B cell (primary cell): ENCODE results near the gene ARID3C. TPM values are rescaled to one million over a fixed set of nuclear protein-coding genes. Genes with fewer than 3 reads are reported as not detected.

Experiments used
- ATAC-seq: fragments of 200-7000 bp; cut with Tn5 transposase; one replicate; pipeline ENCODE4 v1.10.0; 2021; ENCODE audit warnings: low read depth, mild to moderate bottlenecking, moderate number of reproducible peaks, moderate library complexity
- CTCF ChIA-PET: fragments of 350-600 bp; sonication (Branson Sonifier 250); formaldehyde crosslinking; loops from one replicate; lab custom pipeline; 2021; ENCODE audit warnings: antibody characterized with exemption, inconsistent platforms; lab: Charles Lee
- POLR2A ChIA-PET: fragments of 350-600 bp; sonication (Branson Sonifier 250); formaldehyde crosslinking; loops from one replicate; lab custom pipeline; 2021; ENCODE audit warnings: antibody characterized with exemption; lab: Charles Lee
- DNase-seq: peaks from one replicate; pipeline ENCODE4 v3.0.0; 2013
- H2AFZ ChIP-seq: 2 replicates; pipeline ENCODE4 v1.6.1; 2012; ENCODE audit warnings: mild to moderate bottlenecking, low read depth, low read length; ENCODE audit not compliant: insufficient read depth, poor library complexity, severe bottlenecking
- H3K27ac ChIP-seq, 2 donors: 1 replicate in 1 of 2; 2 replicates in 1 of 2; pipeline ENCODE4 v1.5.1; 2012 to 2013; ENCODE audit warnings: low read length in 2 of 2, mild to moderate bottlenecking in 2 of 2, moderate library complexity in 1 of 2
- H3K27me3 ChIP-seq, 4 experiments: fragments of 200-600 bp in 1 of 4; sonication (generic) in 1 of 4; replicated peaks in 1 of 4; 1 replicate in 2 of 4; 2 replicates in 2 of 4; pipeline versions ENCODE4 v1.6.1 to v1.7.0; 2013 to 2016; ENCODE audit warnings: low read length in 3 of 4, mild to moderate bottlenecking in 2 of 4, mixed read lengths in 1 of 4, moderate library complexity in 1 of 4; ENCODE audit not compliant: insufficient read depth in 4 of 4, control insufficient read depth in 3 of 4; ENCODE audit errors: control extremely low read depth in 1 of 4
- H3K36me3 ChIP-seq, 2 experiments: replicated peaks in 1 of 2; 1 replicate in 1 of 2; 2 replicates in 1 of 2; pipeline versions ENCODE4 v1.6.1 to v1.7.1; 2013; ENCODE audit warnings: low read length in 1 of 2; ENCODE audit not compliant: insufficient read depth in 2 of 2, control insufficient read depth in 1 of 2; ENCODE audit errors: control extremely low read depth in 1 of 2, extremely low read depth in 1 of 2
- H3K4me1 ChIP-seq, 2 donors: fragments of 200-600 bp in 1 of 2; sonication (generic) in 1 of 2; 1 replicate in 1 of 2; 2 replicates in 1 of 2; pipeline versions ENCODE4 v1.5.1 to v1.6.1; 2013 to 2017; ENCODE audit warnings: low read length in 2 of 2; ENCODE audit not compliant: control insufficient read depth in 2 of 2, insufficient read depth in 2 of 2
- H3K4me2 ChIP-seq: replicated peaks from 2 replicates; pipeline ENCODE3; 2012; ENCODE audit warnings: mild to moderate bottlenecking, low read depth, low read length; ENCODE audit not compliant: poor library complexity, severe bottlenecking
- H3K4me3 ChIP-seq, 5 experiments: fragments of 200-600 bp in 1 of 5; sonication (generic) in 1 of 5; 1 replicate in 3 of 5; 2 replicates in 2 of 5; pipeline versions ENCODE4 v1.5.1 to v1.7.0; 2011 to 2016; ENCODE audit warnings: low read length in 4 of 5, mild to moderate bottlenecking in 4 of 5, low read depth in 2 of 5, control low read depth in 1 of 5, moderate library complexity in 1 of 5; ENCODE audit not compliant: insufficient read depth in 1 of 5; ENCODE audit errors: control extremely low read depth in 1 of 5, extremely low read depth in 1 of 5
- H3K79me2 ChIP-seq: fragments of 200-600 bp; sonication (generic); one replicate; pipeline ENCODE4 v1.6.0; 2016; ENCODE audit warnings: low read length; ENCODE audit not compliant: control insufficient read depth, insufficient read depth
- H3K9ac ChIP-seq: fragments of 200-600 bp; sonication (generic); 2 replicates; pipeline ENCODE4 v1.6.1; 2017; ENCODE audit warnings: mild to moderate bottlenecking, low read length, moderate library complexity
- H3K9me3 ChIP-seq, 3 donors: one replicate each; pipeline versions ENCODE4 v1.6.1 to v1.7.1; 2013; ENCODE audit warnings: low read length in 2 of 3; ENCODE audit not compliant: control insufficient read depth in 2 of 3, insufficient read depth in 1 of 3; ENCODE audit errors: control extremely low read depth in 1 of 3
- H4K20me1 ChIP-seq: 2 replicates; pipeline ENCODE4 v1.6.0; 2012; ENCODE audit warnings: mild to moderate bottlenecking, low read length; ENCODE audit not compliant: insufficient read depth, control insufficient read depth, poor library complexity, severe bottlenecking
- H3K27ac Mint-ChIP-seq: one replicate; pipeline ENCODE4 v1.8.0; 2021; ENCODE audit warnings: mixed read lengths
- H3K27me3 Mint-ChIP-seq: one replicate; pipeline ENCODE4 v1.8.0; 2021; ENCODE audit warnings: mixed read lengths
- H3K4me1 Mint-ChIP-seq: one replicate; pipeline ENCODE4 v1.8.0; 2021; ENCODE audit warnings: mixed read lengths
- H3K4me3 Mint-ChIP-seq: one replicate; pipeline ENCODE4 v1.8.0; 2021; ENCODE audit warnings: mixed read lengths
- H3K9me3 Mint-ChIP-seq: one replicate; pipeline ENCODE4 v1.8.0; 2022; ENCODE audit warnings: mixed read lengths; ENCODE audit not compliant: insufficient read depth
- CTCF ChIP-seq: fragments of 200-600 bp; IDR thresholded peaks from one replicate; pipeline ENCODE4 v1.8.0; 2022; ENCODE audit warnings: antibody characterized with exemption, mild to moderate bottlenecking
- EZH2 ChIP-seq: IDR thresholded peaks from 2 replicates; pipeline ENCODE4 v1.6.1; 2012; ENCODE audit warnings: borderline replicate concordance, low read depth, mild to moderate bottlenecking, moderate library complexity, low read length; ENCODE audit not compliant: insufficient read depth, poor library complexity, severe bottlenecking
- WGBS: methylation state at CpG from one replicate; pipeline ENCODE4 v1.1.5; 2013; ENCODE audit warnings: missing lambda C conversion rate; ENCODE audit not compliant: insufficient coverage; 5-methylcytosine and 5-hydroxymethylcytosine counted together
- intact Hi-C: fragments of 100-400 bp; cut with micrococcal nuclease; formaldehyde crosslinking; loops from one replicate; pipeline ENCODE4 v1.10.0; 2022
- polyA plus RNA-seq: library from polyadenylated mRNA; depleted of rRNA; stranded (reverse); fragments of >200 nt; gene quantifications from 2 replicates; pipeline ENCODE4 v1.2.3, GENCODE V29; 2012
- total RNA-seq, 2 donors: library from RNA; stranded (reverse); fragments of 120-200 nt in 1 of 2; gene quantifications; 1 replicate in 1 of 2; 2 replicates in 1 of 2; pipeline versions ENCODE4 v1.2.3 to v1.2.4, GENCODE V29; 2013 to 2022

ARID3C gene
- total and polyA plus RNA-seq, 2 donors (not counting 1 experiment from before 2014, with no cell fraction given) = not detected

- POLR2A ChIA-PET = no interaction called here
- no peaks in the 10 kb centered on the region for H3K36me3 ChIP-seq
- H3K4me1 ChIP-seq = no peaks in the 10 kb centered on the region
- H3K4me3 ChIP-seq = no peak overlapping the region
- H3K9ac ChIP-seq = no peak overlapping the region
- no peak for DNase-seq
- Mint-ChIP-seq H3K9me3 (no peaks in the 10 kb centered on the region), H3K4me1 (peaks cover 9% of the 10 kb centered on the region), H3K27ac (no peak overlapping the region), H3K4me3 (no peak overlapping the region), H3K27me3 (peaks cover 3% of the 10 kb centered on the region)
- 63% methylated on average over 2 of the region's 5 CpGs for WGBS
- H2AFZ ChIP-seq = no peak overlapping the region
- intact Hi-C loops = no loop called here
- no peaks in the 10 kb centered on the region for H4K20me1 ChIP-seq
- no peaks in the 10 kb centered on the region for H3K79me2 ChIP-seq
- ATAC-seq = no peak
- no peak for TF ChIP-seq EZH2
- TF ChIP-seq CTCF = no peak
- no peaks in the 10 kb centered on the region for H3K9me3 ChIP-seq
- H3K27ac ChIP-seq = no peak overlapping the region
- CTCF ChIA-PET = interaction anchor here (1.8 kb wide), 1 partner anchor 23 kb away, joined by 6 read pairs; no protein-coding TSS in a partner anchor
- H3K4me2 ChIP-seq = no peak overlapping the region
- no peaks in the 10 kb centered on the region for H3K27me3 ChIP-seq
Measured at GRCh38 chr9:34656992-34657391, 28.1 kb upstream of the ARID3C start.

- Mint-ChIP-seq H3K27ac (no peak overlapping the region), H3K4me1 (peaks cover 11% of the 10 kb centered on the region)
- no peak for ATAC-seq
Measured at GRCh38 chr9:34655394-34655793, 26.5 kb upstream of the ARID3C start.

More at GRCh38 chr9:34655394-34655793, 26.5 kb upstream of the ARID3C start:
- no peaks in the 10 kb centered on the region for H3K4me1 ChIP-seq
- DNase-seq = no peak
- H4K20me1 ChIP-seq = no peaks in the 10 kb centered on the region
- peaks cover 3% of the 10 kb centered on the region for H3K27me3 Mint-ChIP-seq
- H3K9me3 ChIP-seq = no peaks in the 10 kb centered on the region
- TF ChIP-seq CTCF (no peak), EZH2 (no peak)
- no peak overlapping the region for H3K4me3 ChIP-seq
- no peaks in the 10 kb centered on the region for H3K36me3 ChIP-seq
- no peak overlapping the region for H3K4me2 ChIP-seq
- no peak overlapping the region for H3K4me3 Mint-ChIP-seq
- no peaks in the 10 kb centered on the region for H3K9me3 Mint-ChIP-seq
- no peaks in the 10 kb centered on the region for H3K27me3 ChIP-seq
- H3K79me2 ChIP-seq = no peaks in the 10 kb centered on the region
- H2AFZ ChIP-seq = no peak overlapping the region
- POLR2A ChIA-PET = interaction anchor here (0.7 kb wide), 2 partner anchors 8 to 45 kb away, joined by 4 to 9 read pairs; no protein-coding TSS in a partner anchor
- intact Hi-C loops = no loop called here
- no peak overlapping the region for H3K27ac ChIP-seq
- WGBS = 93% methylated on average over 5 of the region's 5 CpGs
- H3K9ac ChIP-seq = no peak overlapping the region
- CTCF ChIA-PET = interaction anchor here (0.6 to 0.7 kb wide), 2 partner anchors 49 to 60 kb away, joined by 3 read pairs; no protein-coding TSS in a partner anchor
